ENCODE data around the gene LCN10. TPM values are rescaled to one million over a fixed set of nuclear protein-coding genes. Genes with fewer than 3 reads are reported as not detected.
A peak's percentile ranks its signal among the peaks of the same experiment; 100 is the strongest.

The LCN10 gene
- total and polyA plus RNA-seq, 9 of the 15 experiments (the other 6 are each of a cell fraction or from before 2014, with no cell fraction given), result 0.10 to 0.21 (median 0.14) TPM; not detected in 6

- no peak for TF ChIP-seq COPS2 (conservative IDR thresholded peaks at IDR 0.05)
- peak; percentile 45 for TF ChIP-seq L3MBTL2 (IDR thresholded peaks at IDR 0.05)
- TF ChIP-seq RHOXF2B (CRISPR knock-in tag; conservative IDR thresholded peaks at IDR 0.05), result no peak
- TF ChIP-seq E2F4 (CRISPR knock-in tag; IDR thresholded peaks at IDR 0.05; ENCODE audit: low read depth), result no peak
- TF ChIP-seq SP1 (CRISPR knock-in tag; IDR thresholded peaks at IDR 0.05), result no peak
- TF ChIP-seq CEBPG (CRISPR knock-in tag; IDR thresholded peaks at IDR 0.05), result no peak
- TF ChIP-seq CEBPG (tag; conservative IDR thresholded peaks at IDR 0.05 in 1 of 2, IDR thresholded peaks at IDR 0.05 in 1 of 2), result no peak
- no peak for TF ChIP-seq POLR3A (IDR thresholded peaks at IDR 0.05; ENCODE audit: borderline replicate concordance, extremely low read depth, insufficient read depth, insufficient read length)
- TF ChIP-seq HDAC1 (IDR thresholded peaks at IDR 0.05), result 0 out of 4 replicates have a peak, but pooled peaks of 1 of the 2 experiments have one; percentile 31
- no peak for TF ChIP-seq RUNX1 (IDR thresholded peaks at IDR 0.05; ENCODE audit: low read depth)
- no peak for TF ChIP-seq KLF10 (CRISPR knock-in tag; IDR thresholded peaks at IDR 0.05)
- no peak for TF ChIP-seq RAD21 (CRISPR knock-in tag; conservative IDR thresholded peaks at IDR 0.05 in 1 of 2, IDR thresholded peaks at IDR 0.05 in 1 of 2)
- no peak for TF ChIP-seq PPARD (CRISPR knock-in tag; IDR thresholded peaks at IDR 0.05)
- no peak for TF ChIP-seq GABPA (tag; conservative IDR thresholded peaks at IDR 0.05; ENCODE audit: low read depth)
- TF ChIP-seq ZBTB5 (IDR thresholded peaks at IDR 0.05), result no peak
- TF ChIP-seq ZNF140 (CRISPR knock-in tag; IDR thresholded peaks at IDR 0.05), result no peak
- TF ChIP-seq MAFF (IDR thresholded peaks at IDR 0.05; ENCODE audit: low read length), result no peak
- no peak for TF ChIP-seq TFAM (CRISPR knock-in tag; conservative IDR thresholded peaks at IDR 0.05)
- TF ChIP-seq ZNF644 (tag; IDR thresholded peaks at IDR 0.05; ENCODE audit: low read depth), result no peak
- TF ChIP-seq, protein P1, sequence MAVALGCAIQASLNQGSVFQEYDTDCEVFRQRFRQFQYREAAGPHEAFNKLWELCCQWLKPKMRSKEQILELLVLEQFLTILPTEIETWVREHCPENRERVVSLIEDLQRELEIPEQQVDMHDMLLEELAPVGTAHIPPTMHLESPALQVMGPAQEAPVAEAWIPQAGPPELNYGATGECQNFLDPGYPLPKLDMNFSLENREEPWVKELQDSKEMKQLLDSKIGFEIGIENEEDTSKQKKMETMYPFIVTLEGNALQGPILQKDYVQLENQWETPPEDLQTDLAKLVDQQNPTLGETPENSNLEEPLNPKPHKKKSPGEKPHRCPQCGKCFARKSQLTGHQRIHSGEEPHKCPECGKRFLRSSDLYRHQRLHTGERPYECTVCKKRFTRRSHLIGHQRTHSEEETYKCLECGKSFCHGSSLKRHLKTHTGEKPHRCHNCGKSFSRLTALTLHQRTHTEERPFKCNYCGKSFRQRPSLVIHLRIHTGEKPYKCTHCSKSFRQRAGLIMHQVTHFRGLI (CRISPR knock-in tag; IDR thresholded peaks at IDR 0.05), result no peak
- no peak for TF ChIP-seq SIX5 (IDR thresholded peaks at IDR 0.05; ENCODE audit: borderline replicate concordance in 1 of 2, insufficient read depth in 1 of 2, low read depth in 1 of 2, low read length in 2 of 2)
- TF ChIP-seq ELK3 (CRISPR knock-in tag; IDR thresholded peaks at IDR 0.05), result no peak
- TF ChIP-seq RBM15 (IDR thresholded peaks at IDR 0.05; ENCODE audit: insufficient read depth, low read length), result no peak
Measured at GRCh38 chr9:136784997-136785361, 42.2 kb upstream of the LCN10 start (continued).
